RWPE2 (cell line): ENCODE data around the gene CDH2.
A peak's percentile ranks its signal among the peaks of the same experiment; 100 is the strongest.

ENCODE experiments used
- ATAC-seq: fragments of 200-7000 bp; cut with Tn5 transposase; 3 replicates; pipeline ENCODE4 v1.9.1; 2021; ENCODE audit warnings: low read depth
- DNase-seq: peaks from one replicate; pipeline ENCODE4 v3.0.0-alpha.2; 2020; ENCODE audit warnings: low spot score
- H3K27ac ChIP-seq: fragments of 450-650 bp; 2 replicates; pipeline ENCODE4 v1.5.1; 2017; ENCODE audit warnings: mild to moderate bottlenecking; ENCODE audit not compliant: poor library complexity, severe bottlenecking
- H3K27me3 ChIP-seq: fragments of 250-450 bp; sonication (Bioruptor Pico); 2 replicates; pipeline ENCODE4 v1.5.1; 2021; ENCODE audit warnings: mild to moderate bottlenecking, moderate library complexity; ENCODE audit not compliant: insufficient read depth, poor library complexity, severe bottlenecking
- H3K36me3 ChIP-seq: fragments of 250-450 bp; sonication (Bioruptor Pico); 2 replicates; pipeline ENCODE4 v1.5.1; 2020; ENCODE audit warnings: low read depth, mild to moderate bottlenecking, moderate library complexity
- H3K4me1 ChIP-seq: fragments of 250-450 bp; sonication (Bioruptor Pico); 2 replicates; pipeline ENCODE4 v1.5.1; 2021; ENCODE audit warnings: mild to moderate bottlenecking, moderate library complexity; ENCODE audit not compliant: insufficient read depth, poor library complexity, severe bottlenecking
- H3K4me3 ChIP-seq: fragments of 250-450 bp; sonication (Bioruptor Pico); 2 replicates; pipeline ENCODE4 v1.5.1; 2021; ENCODE audit warnings: mild to moderate bottlenecking, moderate library complexity; ENCODE audit not compliant: severe bottlenecking
- H3K9me3 ChIP-seq: fragments of 250-450 bp; sonication (Bioruptor Pico); 2 replicates; pipeline ENCODE4 v1.5.1; 2021; ENCODE audit warnings: mild to moderate bottlenecking, moderate library complexity; ENCODE audit not compliant: severe bottlenecking
- TF ChIP-seq, protein P1 (sequence below): fragments of 450-650 bp; IDR thresholded peaks from one replicate; pipeline ENCODE4 v1.5.1; 2017; ENCODE audit warnings: mild to moderate bottlenecking, moderate library complexity; ENCODE audit not compliant: poor library complexity, severe bottlenecking

The CDH2 gene

GRCh38 chr18:28048612-28049011, 128.3 kb downstream of the CDH2 start:
- DNase-seq, result no peak
- Histone ChIP-seq H3K27ac (no peak overlapping the region), H3K36me3 (no peaks in the 10 kb centered on the region)

GRCh38 chr18:28045880-28046279, 131.1 kb downstream of the CDH2 start:
- no peaks in the 10 kb centered on the region for H3K27me3 ChIP-seq
- peak overlapping the region; percentile 25 for H3K27ac ChIP-seq
- no peaks in the 10 kb centered on the region for H3K9me3 ChIP-seq
- no peak; the same call in 2 of the 3 replicates for ATAC-seq
- no peaks in the 10 kb centered on the region for H3K36me3 ChIP-seq
- H3K4me3 ChIP-seq, result no peak overlapping the region
- TF ChIP-seq, protein P1, sequence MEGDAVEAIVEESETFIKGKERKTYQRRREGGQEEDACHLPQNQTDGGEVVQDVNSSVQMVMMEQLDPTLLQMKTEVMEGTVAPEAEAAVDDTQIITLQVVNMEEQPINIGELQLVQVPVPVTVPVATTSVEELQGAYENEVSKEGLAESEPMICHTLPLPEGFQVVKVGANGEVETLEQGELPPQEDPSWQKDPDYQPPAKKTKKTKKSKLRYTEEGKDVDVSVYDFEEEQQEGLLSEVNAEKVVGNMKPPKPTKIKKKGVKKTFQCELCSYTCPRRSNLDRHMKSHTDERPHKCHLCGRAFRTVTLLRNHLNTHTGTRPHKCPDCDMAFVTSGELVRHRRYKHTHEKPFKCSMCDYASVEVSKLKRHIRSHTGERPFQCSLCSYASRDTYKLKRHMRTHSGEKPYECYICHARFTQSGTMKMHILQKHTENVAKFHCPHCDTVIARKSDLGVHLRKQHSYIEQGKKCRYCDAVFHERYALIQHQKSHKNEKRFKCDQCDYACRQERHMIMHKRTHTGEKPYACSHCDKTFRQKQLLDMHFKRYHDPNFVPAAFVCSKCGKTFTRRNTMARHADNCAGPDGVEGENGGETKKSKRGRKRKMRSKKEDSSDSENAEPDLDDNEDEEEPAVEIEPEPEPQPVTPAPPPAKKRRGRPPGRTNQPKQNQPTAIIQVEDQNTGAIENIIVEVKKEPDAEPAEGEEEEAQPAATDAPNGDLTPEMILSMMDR, result no peak
- no peak for DNase-seq
- H3K4me1 ChIP-seq, result peaks cover 7% of the 10 kb centered on the region

More at GRCh38 chr18:28048612-28049011, 128.3 kb downstream of the CDH2 start:
- no peak overlapping the region for H3K4me3 ChIP-seq
- H3K27me3 ChIP-seq, result no peaks in the 10 kb centered on the region
- TF ChIP-seq, protein P1, result no peak
- peaks cover 7% of the 10 kb centered on the region for H3K4me1 ChIP-seq
- no peaks in the 10 kb centered on the region for H3K9me3 ChIP-seq
- ATAC-seq, result no peak

DNA sequence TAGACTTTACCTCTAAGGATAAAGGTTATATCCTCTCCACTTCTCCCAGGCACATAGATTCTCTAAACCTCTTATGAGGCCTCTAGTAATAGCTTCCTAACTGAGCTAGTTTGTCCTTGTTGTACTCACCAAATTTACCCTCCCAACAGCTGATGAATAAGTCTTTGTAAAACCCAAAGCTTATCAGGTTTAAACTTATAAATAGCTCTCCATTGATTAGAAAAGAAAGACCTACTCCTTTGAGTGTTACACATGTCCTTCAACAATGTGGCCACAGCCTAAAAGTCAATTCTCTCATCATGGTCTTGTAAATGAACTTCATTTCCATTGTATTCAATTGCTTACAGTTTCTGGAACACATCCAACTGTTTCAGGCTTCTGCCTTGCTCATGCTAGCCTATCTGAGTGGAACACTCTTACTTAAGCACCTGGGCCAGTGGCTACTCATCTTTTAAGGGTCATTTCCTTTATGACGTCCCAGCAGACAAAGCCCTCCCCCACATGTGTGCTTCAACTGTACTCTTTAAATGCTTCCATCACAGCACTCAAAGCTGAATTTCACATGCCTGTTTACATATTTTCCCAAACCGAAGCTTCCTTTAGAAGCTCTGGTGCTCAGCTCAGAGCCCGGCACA, 131.6 kb downstream of the CDH2 start:
- Histone ChIP-seq H3K9me3 (no peaks in the 10 kb centered on the region), H3K27ac (peak overlapping the region; percentile 25), H3K27me3 (no peaks in the 10 kb centered on the region), H3K4me1 (peaks cover 7% of the 10 kb centered on the region), H3K4me3 (no peak overlapping the region), H3K36me3 (no peaks in the 10 kb centered on the region)
- DNase-seq (no peak), ATAC-seq (peak; percentile 80; the same call in 2 of the 3 replicates)
- TF ChIP-seq, protein P1, result no peak

DNA sequence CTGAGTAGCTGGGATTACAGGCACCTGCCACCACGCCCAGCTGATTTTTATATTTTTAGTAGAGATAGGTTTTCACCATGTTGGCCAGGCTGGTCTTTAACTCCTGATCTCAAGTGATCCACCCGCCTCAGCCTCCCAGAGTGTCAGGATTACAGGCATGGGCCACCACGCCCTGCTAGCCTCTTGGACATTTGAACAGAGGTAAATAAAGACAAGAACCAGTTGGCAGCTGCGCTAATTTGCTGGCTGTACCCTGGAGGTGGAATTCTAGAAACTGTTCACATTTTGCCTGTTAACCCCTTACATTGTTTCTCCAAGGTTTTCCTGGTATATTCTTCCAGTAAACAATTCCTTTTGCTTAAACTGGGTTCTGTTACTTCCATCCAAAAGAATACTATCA, 132.9 kb downstream of the CDH2 start:
- ATAC-seq (no peak), DNase-seq (no peak)
- Histone ChIP-seq H3K27me3 (no peaks in the 10 kb centered on the region), H3K4me1 (peaks cover 12% of the 10 kb centered on the region), H3K9me3 (no peaks in the 10 kb centered on the region), H3K27ac (no peak overlapping the region), H3K4me3 (no peak overlapping the region), H3K36me3 (no peaks in the 10 kb centered on the region)
- TF ChIP-seq, protein P1, result no peak

GRCh38 chr18:28043631-28044030, 133.3 kb downstream of the CDH2 start:
- Histone ChIP-seq H3K4me1 (peaks cover 12% of the 10 kb centered on the region), H3K27me3 (no peaks in the 10 kb centered on the region), H3K4me3 (no peak overlapping the region), H3K27ac (no peak overlapping the region), H3K36me3 (no peaks in the 10 kb centered on the region), H3K9me3 (no peaks in the 10 kb centered on the region)
- DNase-seq, result no peak
- TF ChIP-seq, protein P1, result no peak
- no peak for ATAC-seq
